Measurements from ENCODE around the gene GPRC5C.

GPRC5C gene

GRCh38 chr17:74442291-74442669 is 10.4 kb downstream of the GPRC5C start:
- TF ChIP-seq CTCF (conservative IDR thresholded peaks at IDR 0.05; ENCODE audit: low read depth, low read length): no peak
- H3K4me3 ChIP-seq (ENCODE audit: low read length): no peak overlapping the region
- no peak for DNase-seq (ENCODE audit: low read depth)

- no peak for DNase-seq (ENCODE audit: low read depth)
- H3K4me3 ChIP-seq (ENCODE audit: low read length): no peak overlapping the region
- no peak for TF ChIP-seq CTCF (conservative IDR thresholded peaks at IDR 0.05; ENCODE audit: low read depth, low read length)
Observed at GRCh38 chr17:74442670-74443515, 11.0 kb downstream of the GPRC5C start.

GRCh38 chr17:74443516-74444296 is 11.8 kb downstream of the GPRC5C start:
- TF ChIP-seq CTCF (conservative IDR thresholded peaks at IDR 0.05; ENCODE audit: low read depth, low read length): no peak
- no peak for DNase-seq (ENCODE audit: low read depth)
- H3K4me3 ChIP-seq (ENCODE audit: low read length): no peak overlapping the region

GRCh38 chr17:74444406-74444805 is 12.5 kb downstream of the GPRC5C start:
- TF ChIP-seq CTCF (conservative IDR thresholded peaks at IDR 0.05; ENCODE audit: low read depth, low read length): no peak
- no peak overlapping the region for H3K4me3 ChIP-seq (ENCODE audit: low read length)

GRCh38 chr17:74445158-74445557 is 13.3 kb downstream of the GPRC5C start:
- DNase-seq (ENCODE audit: low read depth): no peak
- no peak overlapping the region for H3K4me3 ChIP-seq (ENCODE audit: low read length)
- no peak for TF ChIP-seq CTCF (conservative IDR thresholded peaks at IDR 0.05; ENCODE audit: low read depth, low read length)

More at GRCh38 chr17:74444406-74444805, 12.5 kb downstream of the GPRC5C start:
- DNase-seq (ENCODE audit: low read depth): no peak

- DNase-seq (ENCODE audit: low read depth): no peak
- no peak overlapping the region for H3K4me3 ChIP-seq (ENCODE audit: low read length)
- TF ChIP-seq CTCF (conservative IDR thresholded peaks at IDR 0.05; ENCODE audit: low read depth, low read length): no peak
Observed at GRCh38 chr17:74446551-74447500, 14.9 kb downstream of the GPRC5C start.
